PC-3 (cell line): ENCODE results near the gene HDAC4. TPM values are rescaled to one million over a fixed set of nuclear protein-coding genes. Genes with fewer than 3 reads are reported as not detected.

Experiments used
- ATAC-seq: fragments of 200-7000 bp; cut with Tn5 transposase; 2 replicates; pipeline ENCODE4 v1.9.1; 2020; ENCODE audit warnings: mild to moderate bottlenecking, moderate library complexity
- BruUV-seq: library from RNA; stranded (reverse); fragments of 400-500 nt; replicated peaks from 2 replicates; lab custom pipeline; 2021; lab: Mats Ljungman, UMichigan
- CTCF ChIA-PET: fragments of 300-600 bp; sonication (Branson Sonifier 250); formaldehyde crosslinking; loops from one replicate; lab custom pipeline; 2022; ENCODE audit warnings: antibody characterized with exemption; lab: Charles Lee
- POLR2A ChIA-PET: fragments of 300-600 bp; sonication (Branson Sonifier 250); formaldehyde crosslinking; loops from one replicate; lab custom pipeline; 2022; ENCODE audit warnings: antibody characterized with exemption; ENCODE audit not compliant: unreplicated experiment; lab: Charles Lee
- DNase-seq: peaks from one replicate; pipeline ENCODE4 v3.0.0-alpha.2; 2015
- H2AFZ ChIP-seq: fragments of 300-600 bp; sonication (generic); 2 replicates; pipeline ENCODE4 v1.6.0; 2016; ENCODE audit warnings: antibody characterized with exemption, low read length
- H3F3A ChIP-seq: fragments of 300-600 bp; sonication (generic); one replicate; pipeline ENCODE4 v1.6.0; 2017; ENCODE audit warnings: antibody characterized with exemption, low read length, control low read depth, mild to moderate bottlenecking; ENCODE audit not compliant: unreplicated experiment
- H3K27ac ChIP-seq: fragments of 300-600 bp; sonication (generic); 2 replicates; pipeline ENCODE4 v1.5.1; 2016; ENCODE audit warnings: mild to moderate bottlenecking, low read length
- H3K27me3 ChIP-seq: fragments of 300-600 bp; sonication (generic); 2 replicates; pipeline ENCODE4 v1.6.1; 2016; ENCODE audit warnings: low read length, mixed read lengths
- H3K36me3 ChIP-seq: fragments of 300-600 bp; sonication (generic); 2 replicates; pipeline ENCODE4 v1.6.1; 2016; ENCODE audit warnings: low read depth, mixed run types, low read length, mixed read lengths
- H3K4me1 ChIP-seq: fragments of 300-600 bp; sonication (generic); 2 replicates; pipeline ENCODE4 v1.5.1; 2016; ENCODE audit warnings: low read length; ENCODE audit not compliant: insufficient read depth
- H3K4me2 ChIP-seq: fragments of 300-600 bp; sonication (generic); 2 replicates; pipeline ENCODE4 v1.6.0; 2016; ENCODE audit warnings: low read length
- H3K4me3 ChIP-seq: fragments of 300-600 bp; sonication (generic); 2 replicates; pipeline ENCODE4 v1.5.1; 2016; ENCODE audit warnings: mild to moderate bottlenecking, low read length, mixed read lengths
- H3K79me2 ChIP-seq: fragments of 300-600 bp; sonication (generic); 2 replicates; pipeline ENCODE4 v1.6.1; 2017; ENCODE audit warnings: low read length, mixed read lengths
- H3K9ac ChIP-seq: fragments of 300-600 bp; sonication (generic); 2 replicates; pipeline ENCODE4 v1.6.0; 2016; ENCODE audit warnings: mild to moderate bottlenecking, low read length
- H3K9me2 ChIP-seq: fragments of 300-600 bp; sonication (generic); replicated peaks from 2 replicates; pipeline ENCODE4 v1.6.1; 2016; ENCODE audit warnings: mixed run types, low read length, mixed read lengths
- H3K9me3 ChIP-seq: fragments of 300-600 bp; sonication (generic); 2 replicates; pipeline ENCODE4 v1.6.1; 2016; ENCODE audit warnings: low read length, mixed read lengths
- H4K20me1 ChIP-seq: fragments of 300-600 bp; sonication (generic); 2 replicates; pipeline ENCODE4 v1.6.1; 2016; ENCODE audit warnings: low read length, mixed read lengths
- CTCF ChIP-seq: fragments of 300-600 bp; sonication (generic); conservative IDR thresholded peaks from 2 replicates; pipeline ENCODE4 v1.5.1; 2017; ENCODE audit warnings: antibody characterized with exemption, low read depth, mild to moderate bottlenecking, low read length
- EZH2 ChIP-seq: fragments of 300-600 bp; sonication (generic); IDR thresholded peaks from one replicate; pipeline ENCODE4 v1.6.1; 2017; ENCODE audit warnings: antibody characterized with exemption, mild to moderate bottlenecking, low read length; ENCODE audit not compliant: unreplicated experiment
- EZH2phosphoT487 ChIP-seq: fragments of 300-600 bp; sonication (generic); IDR thresholded peaks from 2 replicates; pipeline ENCODE4 v1.6.1; 2018; ENCODE audit warnings: mild to moderate bottlenecking, antibody characterized with exemption, low read length, borderline replicate concordance
- intact Hi-C: fragments of 100-400 bp; cut with micrococcal nuclease; formaldehyde crosslinking; loops from 2 replicates; pipeline ENCODE4 v1.9.0; 2023
- total RNA-seq: library from RNA; depleted of rRNA; stranded (reverse); fragments of >200 nt; gene quantifications from 2 replicates; pipeline ENCODE4 v1.2.3, GENCODE V29; 2014

Gene HDAC4
- total RNA-seq, 1 experiment from 2014 or later: 8.5 TPM

- peaks cover 11% of the 10 kb centered on the region; the same call in 1 of the 2 replicates for H4K20me1 ChIP-seq
These were observed 5.8 kb downstream of the HDAC4 start for GRCh38 chr2:239394978-239395377.

GRCh38 chr2:239394346-239394945 lies 6.4 kb downstream of the HDAC4 start:
- Histone ChIP-seq H3K4me1 (peaks cover 6% of the 10 kb centered on the region; the same call in 1 of the 2 replicates), H3K4me3 (no peak overlapping the region), H3K9me3 (no peaks in the 10 kb centered on the region), H4K20me1 (peaks cover 8% of the 10 kb centered on the region; the same call in 1 of the 2 replicates), H3K4me2 (no peak overlapping the region), H3K79me2 (peaks cover 89% of the 10 kb centered on the region), H3K27ac (no peak overlapping the region), H3F3A (no peaks in the 10 kb centered on the region), H3K9me2 (no peaks in the 10 kb centered on the region), H2AFZ (no peak overlapping the region), H3K27me3 (no peaks in the 10 kb centered on the region), H3K36me3 (no peaks in the 10 kb centered on the region), H3K9ac (no peak overlapping the region)
- intact Hi-C loops: no loop called here
- ChIA-PET CTCF (no interaction called here), POLR2A (no interaction called here)
- TF ChIP-seq CTCF: no peak
- TF ChIP-seq EZH2phosphoT487: no peak
- TF ChIP-seq EZH2: no peak
- BruUV-seq: no TSS peak
- DNase-seq: no peak
- ATAC-seq: no peak

More at GRCh38 chr2:239394978-239395377, 5.8 kb downstream of the HDAC4 start:
- Histone ChIP-seq H3K9ac (no peak overlapping the region), H2AFZ (no peak overlapping the region), H3K4me1 (peaks cover 7% of the 10 kb centered on the region; the same call in 1 of the 2 replicates), H3K36me3 (no peaks in the 10 kb centered on the region), H3K4me3 (no peak overlapping the region), H3K9me2 (no peaks in the 10 kb centered on the region), H3K27me3 (no peaks in the 10 kb centered on the region), H3K27ac (no peak overlapping the region), H3F3A (no peaks in the 10 kb centered on the region), H3K9me3 (no peaks in the 10 kb centered on the region), H3K79me2 (peaks cover 93% of the 10 kb centered on the region), H3K4me2 (no peak overlapping the region)
- ChIA-PET CTCF (no interaction called here), POLR2A (no interaction called here)
- intact Hi-C loops: loop anchor here (5.0 kb wide), 1 partner anchor 128 kb away; no protein-coding TSS in a partner anchor
- ATAC-seq (no peak), DNase-seq (no peak)
- TF ChIP-seq CTCF (no peak), EZH2phosphoT487 (no peak), EZH2 (no peak)
- BruUV-seq: no TSS peak

- H3K79me2 ChIP-seq: peaks cover 84% of the 10 kb centered on the region
These were observed 6.9 kb downstream of the HDAC4 start for GRCh38 chr2:239393941-239394340.

More at GRCh38 chr2:239393941-239394340, 6.9 kb downstream of the HDAC4 start:
- no peak overlapping the region for H3K4me3 ChIP-seq
- no peak for TF ChIP-seq EZH2phosphoT487
- no peak for TF ChIP-seq EZH2
- TF ChIP-seq CTCF: no peak
- no peaks in the 10 kb centered on the region for H3K9me3 ChIP-seq
- no TSS peak for BruUV-seq
- no peaks in the 10 kb centered on the region for H3F3A ChIP-seq
- no peak overlapping the region for H3K27ac ChIP-seq
- no peak overlapping the region for H2AFZ ChIP-seq
- H3K9ac ChIP-seq: no peak overlapping the region
- peaks cover under 1% of the 10 kb centered on the region; the same call in 1 of the 2 replicates for H3K4me1 ChIP-seq
- no peaks in the 10 kb centered on the region for H3K36me3 ChIP-seq
- no peak for ATAC-seq
- ChIA-PET POLR2A (no interaction called here), CTCF (no interaction called here)
- intact Hi-C loops: no loop called here
- no peaks in the 10 kb centered on the region for H3K27me3 ChIP-seq
- DNase-seq: no peak
- no peaks in the 10 kb centered on the region for H3K9me2 ChIP-seq
- no peak overlapping the region for H3K4me2 ChIP-seq
- peaks cover 4% of the 10 kb centered on the region; the same call in 1 of the 2 replicates for H4K20me1 ChIP-seq
